ENCODE results near the gene APLN.
A peak's percentile ranks its signal among the peaks of the same experiment; 100 is the strongest.

APLN gene

DNA sequence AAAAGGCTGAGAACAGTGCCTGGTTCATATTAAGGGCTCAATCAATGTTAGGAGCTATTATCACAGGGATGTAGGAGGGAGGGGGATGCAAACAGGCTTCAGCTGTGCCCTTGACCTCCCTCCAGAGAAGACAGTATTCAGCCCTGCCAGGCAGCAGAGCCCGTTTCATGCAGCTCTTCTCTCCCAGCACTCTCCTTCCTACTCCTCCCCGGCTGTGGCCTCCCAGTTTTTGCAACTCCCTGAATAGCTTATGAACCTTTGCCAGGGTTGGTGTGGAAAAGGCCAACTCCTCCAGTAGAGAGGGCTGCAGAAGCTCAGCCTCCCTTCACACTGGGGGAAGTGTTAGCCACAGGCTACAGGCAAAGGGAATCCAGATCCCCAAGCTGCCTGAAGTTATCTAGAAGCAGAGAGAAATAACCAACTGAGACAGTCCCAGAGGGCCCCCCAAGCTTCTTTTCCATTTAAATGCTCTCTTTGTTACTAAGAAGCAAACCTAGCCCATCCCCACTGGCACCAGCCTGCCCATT is 31.7 kb upstream of the APLN start:
- Histone ChIP-seq H3K9me3 (ENCODE audit: control insufficient read depth, insufficient read depth, low read length) (no peaks in the 10 kb centered on the region), H3K9ac (ENCODE audit: low read depth, low read length) (no peak overlapping the region), H3K36me3 (ENCODE audit: insufficient read depth, low read length) (no peaks in the 10 kb centered on the region), H3K4me1 (ENCODE audit: insufficient read depth, low read length) (peaks cover 21% of the 10 kb centered on the region)

DNA sequence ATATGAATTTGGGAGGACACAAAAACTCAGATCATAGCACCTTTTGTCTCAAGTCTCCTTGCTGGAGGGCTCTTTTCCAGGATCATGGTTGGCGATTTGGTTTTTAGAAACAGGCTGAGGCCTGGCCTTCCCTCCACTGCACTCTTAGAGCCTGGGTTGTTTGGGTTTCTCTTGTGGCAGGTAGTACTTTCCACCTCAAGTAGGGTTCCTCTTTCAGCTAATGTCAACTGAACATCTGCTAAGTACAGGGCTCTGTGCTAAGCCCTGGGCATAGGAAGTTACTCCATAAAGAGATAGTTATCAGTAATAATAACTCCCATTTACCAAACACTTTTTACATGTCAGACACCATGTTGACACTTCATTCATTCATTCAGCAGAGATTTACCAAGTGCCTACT is 28.2 kb upstream of the APLN start:
- Histone ChIP-seq H3K9ac (ENCODE audit: low read depth, low read length) (no peak overlapping the region), H3K9me3 (ENCODE audit: control insufficient read depth, insufficient read depth, low read length) (no peaks in the 10 kb centered on the region), H3K4me1 (ENCODE audit: insufficient read depth, low read length) (peaks cover 18% of the 10 kb centered on the region), H3K36me3 (ENCODE audit: insufficient read depth, low read length) (no peaks in the 10 kb centered on the region)

DNA sequence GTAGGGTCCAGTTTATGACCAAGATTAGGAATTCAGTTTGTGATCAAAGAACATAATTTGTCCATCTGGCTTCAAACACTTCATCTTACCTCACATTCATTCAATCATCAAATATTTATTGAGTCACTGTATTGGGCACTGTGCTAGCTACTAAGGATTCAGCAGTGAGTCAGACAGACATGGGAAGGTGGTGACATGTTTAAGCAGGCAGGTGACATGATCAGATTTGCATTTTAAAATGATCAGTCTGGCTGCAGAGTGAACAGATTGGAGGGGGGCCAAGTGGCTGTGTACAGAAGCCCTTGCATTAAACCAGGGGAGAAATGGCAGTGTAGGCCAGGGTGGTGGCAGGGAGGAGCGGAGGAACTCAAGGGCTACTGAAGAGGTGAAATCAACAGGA is 25.1 kb upstream of the APLN start:
- no peak overlapping the region for H3K9ac ChIP-seq (ENCODE audit: low read depth, low read length)
- H3K36me3 ChIP-seq (ENCODE audit: insufficient read depth, low read length): no peaks in the 10 kb centered on the region
- H3K4me1 ChIP-seq (ENCODE audit: insufficient read depth, low read length): peaks cover 9% of the 10 kb centered on the region; the same call in 1 of the 2 replicates
- no peaks in the 10 kb centered on the region for H3K9me3 ChIP-seq (ENCODE audit: control insufficient read depth, insufficient read depth, low read length)

DNA sequence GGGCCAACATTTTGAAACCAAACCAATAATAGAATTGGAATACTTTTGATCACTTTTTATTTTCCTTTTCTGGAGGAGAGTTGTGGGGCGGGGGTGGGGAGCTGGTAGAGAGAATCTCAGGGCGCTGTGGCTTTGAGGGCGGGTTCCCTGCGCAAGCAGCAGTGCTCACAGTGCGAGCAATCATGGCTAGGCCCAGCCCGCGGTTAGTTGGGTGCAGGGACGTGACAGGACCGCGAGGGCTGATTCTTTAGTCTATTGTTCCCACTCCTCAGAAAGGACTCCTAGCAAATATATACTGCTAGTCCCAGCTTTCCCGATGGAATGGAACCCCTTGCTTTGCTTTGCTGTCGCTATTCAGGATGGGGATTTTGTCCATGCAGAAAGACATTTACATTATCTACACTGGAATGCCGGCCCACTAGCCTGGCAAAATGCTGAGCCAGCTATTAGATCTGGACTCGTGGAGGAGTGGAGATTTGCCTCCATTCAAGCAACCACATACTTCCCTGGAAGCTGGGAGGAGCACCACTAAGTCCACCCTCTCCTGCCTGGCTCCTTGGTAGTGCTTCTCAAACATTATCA is 23.9 kb upstream of the APLN start:
- H3K9me3 ChIP-seq (ENCODE audit: control insufficient read depth, insufficient read depth, low read length): no peaks in the 10 kb centered on the region
- peak overlapping the region; percentile 25; the same call in 1 of the 2 replicates for H3K9ac ChIP-seq (ENCODE audit: low read depth, low read length)

DNA sequence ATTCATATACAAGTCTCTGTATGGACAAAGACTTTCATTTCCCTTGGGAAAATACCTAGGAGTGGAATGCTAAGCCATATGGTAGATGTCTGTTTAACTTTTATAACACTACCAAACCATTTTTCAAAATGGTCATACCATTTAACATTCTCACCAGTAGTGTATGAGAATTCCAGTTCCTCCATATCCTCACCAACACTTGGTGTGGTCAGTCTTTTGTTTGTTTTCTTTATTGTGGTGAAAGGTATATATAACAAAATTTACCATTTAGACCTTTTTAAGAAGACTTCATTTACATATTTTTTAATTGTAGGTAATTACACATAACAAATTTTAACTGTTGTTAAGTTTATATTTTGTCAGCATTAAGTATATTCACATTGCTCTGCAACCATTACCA is 12.7 kb upstream of the APLN start:
- 0 out of 2 replicates have a peak, but pooled peaks cover 4% of the 10 kb centered on the region for H3K9me3 ChIP-seq (ENCODE audit: control insufficient read depth, insufficient read depth, low read length)

More for the DNA sequence above, 23.9 kb upstream of the APLN start:
- Histone ChIP-seq H3K4me1 (ENCODE audit: insufficient read depth, low read length) (peaks cover 9% of the 10 kb centered on the region; the same call in 1 of the 2 replicates), H3K36me3 (ENCODE audit: insufficient read depth, low read length) (no peaks in the 10 kb centered on the region)

DNA sequence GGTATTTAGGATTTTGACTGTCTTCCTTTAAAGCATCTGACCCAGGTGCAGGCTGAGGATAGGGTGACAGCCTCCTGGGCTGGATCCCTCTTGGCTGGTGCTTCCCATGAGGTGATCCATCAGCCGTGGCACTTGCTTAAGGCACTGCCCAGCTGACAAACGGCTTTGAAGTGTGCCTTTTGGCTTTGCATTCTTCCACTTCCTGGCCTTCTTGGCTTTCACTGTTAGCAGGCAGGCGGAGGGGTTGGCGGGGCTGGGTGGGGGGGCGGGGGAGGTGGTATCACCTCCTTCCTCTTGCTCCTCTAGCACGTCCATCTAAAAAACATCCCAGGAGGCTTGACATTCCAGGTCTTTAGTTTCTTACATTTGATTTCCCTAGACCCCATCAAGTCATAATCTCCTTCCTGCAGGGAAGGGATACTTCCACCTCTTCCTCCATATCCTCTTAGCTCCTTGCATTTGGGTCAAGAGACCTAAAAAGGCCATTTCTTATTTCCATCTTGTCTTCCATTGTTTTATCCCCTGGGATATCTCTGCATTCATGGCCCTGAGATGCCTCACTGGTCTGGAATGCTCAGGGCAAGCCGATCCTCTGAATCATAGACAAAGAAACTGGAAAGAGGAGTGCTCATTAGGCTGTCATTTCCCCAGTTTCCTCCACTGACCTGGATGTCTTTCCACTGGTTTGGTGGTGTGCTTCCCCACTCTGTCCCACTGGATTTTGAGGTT is 11.3 kb upstream of the APLN start:
- H3K36me3 ChIP-seq (ENCODE audit: insufficient read depth, low read length): no peaks in the 10 kb centered on the region
- H3K4me1 ChIP-seq (ENCODE audit: insufficient read depth, low read length): peaks cover 36% of the 10 kb centered on the region
- H3K9ac ChIP-seq (ENCODE audit: low read depth, low read length): peak overlapping the region; percentile 18; the same call in 1 of the 2 replicates
- 0 out of 2 replicates have a peak, but pooled peaks cover 4% of the 10 kb centered on the region for H3K9me3 ChIP-seq (ENCODE audit: control insufficient read depth, insufficient read depth, low read length)

More for the DNA sequence above, 12.7 kb upstream of the APLN start:
- Histone ChIP-seq H3K9ac (ENCODE audit: low read depth, low read length) (no peak overlapping the region), H3K4me1 (ENCODE audit: insufficient read depth, low read length) (peaks cover 36% of the 10 kb centered on the region), H3K36me3 (ENCODE audit: insufficient read depth, low read length) (no peaks in the 10 kb centered on the region)

DNA sequence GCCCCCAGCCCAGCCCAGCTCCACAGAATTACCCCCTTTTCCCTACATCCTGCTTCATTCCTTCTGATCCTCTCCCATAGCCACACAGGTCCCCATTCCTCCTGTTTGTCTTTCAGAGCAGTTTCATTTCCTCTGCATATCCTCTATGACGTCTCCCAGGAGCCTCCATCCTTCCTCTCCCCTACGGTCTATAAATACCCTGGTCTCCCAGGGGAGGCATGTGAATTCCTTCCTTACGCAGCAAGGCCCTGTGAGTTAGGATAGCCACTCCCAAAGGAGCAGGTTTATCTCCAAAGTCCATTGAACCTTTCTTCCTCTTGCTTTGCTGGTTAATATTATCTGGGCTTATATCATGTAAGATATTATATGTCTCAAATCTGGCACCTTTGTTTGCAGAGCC is 8.4 kb upstream of the APLN start:
- H3K36me3 ChIP-seq (ENCODE audit: insufficient read depth, low read length): no peaks in the 10 kb centered on the region
- no peak overlapping the region for H3K9ac ChIP-seq (ENCODE audit: low read depth, low read length)
- no peaks in the 10 kb centered on the region for H3K9me3 ChIP-seq (ENCODE audit: control insufficient read depth, insufficient read depth, low read length)
- peaks cover 36% of the 10 kb centered on the region for H3K4me1 ChIP-seq (ENCODE audit: insufficient read depth, low read length)

DNA sequence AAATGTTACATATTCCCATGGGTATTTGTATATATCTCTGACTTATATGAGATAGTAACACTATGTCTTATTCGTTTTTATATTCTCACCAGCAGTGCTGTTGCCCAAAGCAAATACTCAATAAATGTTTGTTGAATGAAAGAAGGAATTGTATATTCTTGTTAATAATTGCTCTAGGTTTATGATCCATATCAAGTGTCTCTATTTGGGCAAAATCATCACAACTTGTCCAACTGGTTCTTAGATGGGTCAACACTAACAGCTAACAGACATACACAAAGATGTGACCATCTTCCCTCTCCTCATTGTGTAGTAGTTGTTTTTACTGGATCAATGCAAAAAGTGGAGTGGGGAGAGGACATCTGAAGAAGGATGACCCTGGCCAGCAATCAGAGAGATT is 6.6 kb upstream of the APLN start:
- Histone ChIP-seq H3K9me3 (ENCODE audit: control insufficient read depth, insufficient read depth, low read length) (no peaks in the 10 kb centered on the region), H3K4me1 (ENCODE audit: insufficient read depth, low read length) (peaks cover 31% of the 10 kb centered on the region), H3K9ac (ENCODE audit: low read depth, low read length) (no peak overlapping the region), H3K36me3 (ENCODE audit: insufficient read depth, low read length) (no peaks in the 10 kb centered on the region)

DNA sequence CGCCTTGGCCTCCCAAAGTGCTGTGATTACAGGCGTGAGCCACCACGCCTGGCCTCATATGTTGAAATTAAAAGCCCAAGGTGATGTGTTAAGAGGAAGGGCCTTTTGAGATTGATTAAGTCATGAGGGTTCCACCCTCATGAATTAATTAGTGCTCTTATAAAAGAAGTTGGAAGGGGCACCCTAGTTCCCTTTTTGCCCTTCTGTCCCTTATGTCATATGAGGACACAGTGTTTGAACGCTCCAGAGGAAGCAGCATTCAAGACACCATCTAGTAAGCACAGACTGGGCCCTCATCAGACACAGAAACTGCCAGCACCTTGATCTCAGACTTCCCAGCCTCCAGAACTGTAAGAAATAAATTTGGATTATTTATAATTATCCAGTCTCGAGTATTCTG is 5.1 kb upstream of the APLN start:
- Histone ChIP-seq H3K36me3 (ENCODE audit: insufficient read depth, low read length) (no peaks in the 10 kb centered on the region), H3K4me1 (ENCODE audit: insufficient read depth, low read length) (peaks cover 25% of the 10 kb centered on the region), H3K9ac (ENCODE audit: low read depth, low read length) (no peak overlapping the region), H3K9me3 (ENCODE audit: control insufficient read depth, insufficient read depth, low read length) (no peaks in the 10 kb centered on the region)

DNA sequence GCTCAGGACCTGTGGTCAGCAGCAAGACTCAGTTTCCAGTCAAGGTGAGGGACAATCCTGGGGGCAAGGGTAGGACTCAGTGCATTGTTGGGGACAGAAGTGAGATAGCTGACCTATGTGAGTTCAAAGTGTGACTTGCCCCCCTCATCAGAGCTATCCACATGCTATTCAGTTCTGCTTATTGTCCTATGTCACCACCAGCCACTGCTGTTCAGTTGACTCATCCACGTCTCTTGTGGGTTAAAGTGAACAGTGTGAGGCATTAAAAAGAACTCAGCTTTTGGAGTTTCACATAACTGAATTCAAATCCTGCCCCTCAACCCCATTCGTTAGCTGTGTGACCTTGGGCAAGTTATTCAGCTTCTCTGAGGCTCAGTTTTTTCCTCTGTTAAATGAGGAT is 4.4 kb upstream of the APLN start:
- H3K36me3 ChIP-seq (ENCODE audit: insufficient read depth, low read length): no peaks in the 10 kb centered on the region
- no peaks in the 10 kb centered on the region for H3K9me3 ChIP-seq (ENCODE audit: control insufficient read depth, insufficient read depth, low read length)
- H3K4me1 ChIP-seq (ENCODE audit: insufficient read depth, low read length): peaks cover 18% of the 10 kb centered on the region
- no peak overlapping the region for H3K9ac ChIP-seq (ENCODE audit: low read depth, low read length)

DNA sequence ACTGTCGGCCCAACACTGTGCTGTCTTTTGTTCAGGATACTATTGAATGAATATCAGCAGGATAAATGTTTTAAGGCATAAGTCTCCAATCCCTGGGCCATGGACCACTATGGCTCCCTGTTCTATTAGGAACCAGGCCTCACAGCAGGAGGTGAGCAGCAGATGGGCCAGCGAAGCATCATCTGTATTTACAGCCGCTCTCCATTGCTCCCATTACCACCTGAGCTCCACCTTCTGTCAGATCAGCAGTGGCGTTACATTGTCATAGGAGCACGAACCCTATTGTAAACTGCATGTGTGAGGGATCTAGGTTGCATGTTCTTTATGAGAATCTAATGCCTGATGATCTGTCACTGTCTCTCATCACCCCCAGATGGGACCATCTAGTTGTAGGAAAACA is 3.7 kb upstream of the APLN start:
- H3K36me3 ChIP-seq (ENCODE audit: insufficient read depth, low read length): no peaks in the 10 kb centered on the region
- no peaks in the 10 kb centered on the region for H3K9me3 ChIP-seq (ENCODE audit: control insufficient read depth, insufficient read depth, low read length)
- H3K4me1 ChIP-seq (ENCODE audit: insufficient read depth, low read length): peaks cover 15% of the 10 kb centered on the region
- H3K9ac ChIP-seq (ENCODE audit: low read depth, low read length): no peak overlapping the region

DNA sequence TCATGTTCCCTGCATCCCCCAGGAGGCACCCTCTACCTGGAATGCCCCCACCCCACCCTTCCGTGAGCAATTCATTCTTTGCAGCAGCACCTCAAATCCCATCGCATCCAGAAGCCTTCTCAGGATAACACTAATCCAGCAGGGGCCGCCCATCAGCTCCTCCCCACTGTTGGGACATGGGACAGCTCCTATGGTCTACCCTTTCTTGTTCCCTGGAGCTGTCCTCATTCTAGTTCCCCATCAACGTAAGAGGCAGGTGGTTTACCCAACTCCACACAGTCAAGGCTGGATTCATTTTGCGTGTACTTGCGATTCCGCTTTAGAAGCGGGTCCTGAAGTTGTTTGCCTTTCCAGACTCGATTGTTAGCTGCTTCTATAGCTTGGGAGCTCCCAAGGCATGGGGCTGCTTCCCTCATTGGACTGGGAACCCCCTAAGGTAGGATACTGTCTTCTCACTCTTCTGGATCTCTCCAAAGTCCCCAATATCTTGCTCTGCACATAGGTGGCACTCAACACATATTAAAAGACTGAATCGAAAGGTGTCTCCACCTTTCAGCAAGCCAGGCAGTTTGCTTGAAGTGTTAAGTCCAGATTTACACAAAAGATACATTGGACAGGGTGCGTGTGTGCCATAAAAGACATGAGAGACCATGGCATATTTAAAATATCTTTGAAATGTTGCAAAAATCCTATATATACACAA is 942 bp upstream of the APLN start:
- peak overlapping the region; percentile 51; the same call in 1 of the 2 replicates for H3K9ac ChIP-seq (ENCODE audit: low read depth, low read length)
- no peaks in the 10 kb centered on the region for H3K9me3 ChIP-seq (ENCODE audit: control insufficient read depth, insufficient read depth, low read length)
- H3K36me3 ChIP-seq (ENCODE audit: insufficient read depth, low read length): no peaks in the 10 kb centered on the region
- H3K4me1 ChIP-seq (ENCODE audit: insufficient read depth, low read length): peaks cover 6% of the 10 kb centered on the region

DNA sequence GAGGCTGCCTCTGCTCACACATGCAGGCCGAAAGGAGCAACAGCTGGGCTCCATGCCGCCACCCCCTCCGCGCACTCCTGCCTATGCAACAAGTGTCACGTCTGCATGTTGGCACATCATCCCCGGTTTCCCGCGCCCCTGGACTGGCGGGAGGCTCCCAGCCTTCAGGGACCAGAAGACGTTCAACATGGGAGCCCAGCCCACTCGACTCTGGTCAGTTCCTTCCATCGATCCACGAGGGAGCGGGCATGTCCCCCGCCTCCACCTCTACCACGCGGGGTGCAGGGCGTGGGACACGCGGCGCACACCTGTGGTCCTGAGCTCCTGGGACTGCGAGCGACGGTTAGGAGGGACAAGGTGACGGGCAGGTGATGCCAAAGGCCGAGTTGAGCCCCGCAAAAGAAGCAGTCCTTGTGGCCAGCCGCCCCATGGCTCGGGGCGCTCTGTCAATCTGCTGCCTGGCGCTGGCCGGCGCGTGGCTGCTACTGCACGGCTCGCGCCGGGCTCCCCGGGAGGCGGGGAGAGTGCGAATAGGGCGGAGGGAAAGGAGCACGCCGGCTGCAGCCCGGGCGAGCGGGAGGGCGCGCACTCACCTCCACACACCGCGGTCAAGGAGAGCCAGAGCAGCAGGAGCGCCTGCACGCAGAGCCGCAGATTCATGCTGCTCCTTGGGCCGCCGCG is 645 bp downstream of the APLN start:
- no peaks in the 10 kb centered on the region for H3K36me3 ChIP-seq (ENCODE audit: insufficient read depth, low read length)
- H3K9ac ChIP-seq (ENCODE audit: low read depth, low read length): peak overlapping the region; percentile 51
- peaks cover 6% of the 10 kb centered on the region for H3K4me1 ChIP-seq (ENCODE audit: insufficient read depth, low read length)
- H3K9me3 ChIP-seq (ENCODE audit: control insufficient read depth, insufficient read depth, low read length): no peaks in the 10 kb centered on the region

Data from ES-I3 (cell line).